GM12878 (cell line): ENCODE data around the gene NAALADL2.

Experiments used
- CHD2 ChIP-seq: IDR thresholded peaks from 2 replicates; pipeline ENCODE4 v1.6.1; 2011; ENCODE audit warnings: low read depth, low read length, improper control_type of control experiment, borderline replicate concordance
- CTCF ChIP-seq, 3 experiments: IDR thresholded peaks in 2 of 3; conservative IDR thresholded peaks in 1 of 3; 2 replicates each; pipeline ENCODE4 v1.5.1; 2011; ENCODE audit warnings: low read depth in 3 of 3, low read length in 3 of 3, mild to moderate bottlenecking in 3 of 3, control low read depth in 2 of 3, moderate library complexity in 2 of 3, inconsistent platforms in 1 of 3, mixed read lengths in 1 of 3; ENCODE audit not compliant: control insufficient read depth in 2 of 3, insufficient read depth in 1 of 3; ENCODE audit errors: extremely low read depth in 1 of 3
- ETV6 ChIP-seq, 2 experiments: fragments of 450-650 bp in 1 of 2; IDR thresholded peaks in 1 of 2; conservative IDR thresholded peaks in 1 of 2; 2 replicates each; pipeline ENCODE4 v1.6.1; 2014; ENCODE audit warnings: antibody characterized with exemption in 1 of 2, borderline replicate concordance in 1 of 2, low read depth in 1 of 2, mild to moderate bottlenecking in 1 of 2, moderate library complexity in 1 of 2
- GABPA ChIP-seq: IDR thresholded peaks from 2 replicates; pipeline ENCODE4 v1.6.1; 2014; ENCODE audit warnings: antibody characterized with exemption, low read depth, mild to moderate bottlenecking, inconsistent platforms
- MEF2A ChIP-seq: IDR thresholded peaks from 2 replicates; pipeline ENCODE4 v1.6.1; 2011; ENCODE audit warnings: low read depth, mild to moderate bottlenecking, low read length, moderate library complexity; ENCODE audit not compliant: insufficient read depth
- MTA3 ChIP-seq: IDR thresholded peaks from 2 replicates; pipeline ENCODE4 v1.6.1; 2012; ENCODE audit warnings: low read length, inconsistent platforms, borderline replicate concordance
- MXI1 ChIP-seq: fragments of 150-350 bp; IDR thresholded peaks from 2 replicates; pipeline ENCODE4 v1.6.1; 2011; ENCODE audit warnings: low read depth, mild to moderate bottlenecking, inconsistent platforms, low read length, improper control_type of control experiment
- MYC ChIP-seq: IDR thresholded peaks from 2 replicates; pipeline ENCODE4 v1.6.1; 2011; ENCODE audit warnings: mild to moderate bottlenecking, low read length, moderate library complexity, inconsistent platforms; ENCODE audit not compliant: insufficient read depth, insufficient replicate concordance, insufficient read length, severe bottlenecking
- POLR2AphosphoS2 ChIP-seq: IDR thresholded peaks from 2 replicates; pipeline ENCODE4 v1.6.1; 2011; ENCODE audit warnings: low read depth, mild to moderate bottlenecking, low read length, improper control_type of control experiment, moderate library complexity
- POLR2AphosphoS5 ChIP-seq: IDR thresholded peaks from 2 replicates; pipeline ENCODE4 v1.6.1; 2011; ENCODE audit warnings: mild to moderate bottlenecking, low read length, inconsistent platforms
- RFX5 ChIP-seq: IDR thresholded peaks from 2 replicates; pipeline ENCODE4 v1.6.1; 2011; ENCODE audit warnings: low read depth, low read length, improper control_type of control experiment
- ZNF274 ChIP-seq: IDR thresholded peaks from one replicate; pipeline ENCODE4 v1.8.0; 2011; ENCODE audit not compliant: insufficient read length, insufficient read depth
- TF ChIP-seq, protein P1 (sequence below): fragments of 450-650 bp; IDR thresholded peaks from 2 replicates; pipeline ENCODE4 v1.6.1; 2016; ENCODE audit warnings: mild to moderate bottlenecking, moderate library complexity, borderline replicate concordance

DNA sequence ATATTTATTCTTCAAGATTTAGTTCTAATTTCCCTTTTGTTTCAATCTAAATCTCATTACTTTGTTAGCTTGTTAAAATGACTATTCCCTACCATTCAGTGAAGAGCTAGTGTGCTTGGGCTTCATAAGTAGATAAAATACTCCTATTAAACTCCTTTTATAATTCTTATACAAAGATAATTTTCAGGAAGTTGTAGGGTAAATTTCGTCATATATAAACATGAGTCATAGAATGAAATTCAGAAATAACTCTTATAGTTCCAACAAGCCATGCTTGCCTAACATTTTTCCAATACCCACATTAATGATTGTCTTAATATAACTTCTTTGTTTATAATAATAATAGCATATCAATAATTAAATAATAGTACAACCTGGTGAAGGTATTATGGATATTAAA lies 407.3 kb downstream of the NAALADL2 start:
- TF ChIP-seq CHD2 (no peak), CTCF (IDR thresholded peaks at IDR 0.05 in 2 of 3, conservative IDR thresholded peaks at IDR 0.05 in 1 of 3; ENCODE audit: control insufficient read depth in 2 of 3, extremely low read depth in 1 of 3, insufficient read depth in 1 of 3, low read depth in 3 of 3, low read length in 3 of 3) (no peak), MYC (no peak), MEF2A (no peak), POLR2AphosphoS2 (no peak), RFX5 (no peak), ETV6 (conservative IDR thresholded peaks at IDR 0.05 in 1 of 2, IDR thresholded peaks at IDR 0.05 in 1 of 2; ENCODE audit: borderline replicate concordance in 1 of 2, low read depth in 1 of 2) (no peak), MXI1 (no peak), GABPA (no peak), POLR2AphosphoS5 (no peak), MTA3 (no peak), ZNF274 (no peak)
- TF ChIP-seq, protein P1, sequence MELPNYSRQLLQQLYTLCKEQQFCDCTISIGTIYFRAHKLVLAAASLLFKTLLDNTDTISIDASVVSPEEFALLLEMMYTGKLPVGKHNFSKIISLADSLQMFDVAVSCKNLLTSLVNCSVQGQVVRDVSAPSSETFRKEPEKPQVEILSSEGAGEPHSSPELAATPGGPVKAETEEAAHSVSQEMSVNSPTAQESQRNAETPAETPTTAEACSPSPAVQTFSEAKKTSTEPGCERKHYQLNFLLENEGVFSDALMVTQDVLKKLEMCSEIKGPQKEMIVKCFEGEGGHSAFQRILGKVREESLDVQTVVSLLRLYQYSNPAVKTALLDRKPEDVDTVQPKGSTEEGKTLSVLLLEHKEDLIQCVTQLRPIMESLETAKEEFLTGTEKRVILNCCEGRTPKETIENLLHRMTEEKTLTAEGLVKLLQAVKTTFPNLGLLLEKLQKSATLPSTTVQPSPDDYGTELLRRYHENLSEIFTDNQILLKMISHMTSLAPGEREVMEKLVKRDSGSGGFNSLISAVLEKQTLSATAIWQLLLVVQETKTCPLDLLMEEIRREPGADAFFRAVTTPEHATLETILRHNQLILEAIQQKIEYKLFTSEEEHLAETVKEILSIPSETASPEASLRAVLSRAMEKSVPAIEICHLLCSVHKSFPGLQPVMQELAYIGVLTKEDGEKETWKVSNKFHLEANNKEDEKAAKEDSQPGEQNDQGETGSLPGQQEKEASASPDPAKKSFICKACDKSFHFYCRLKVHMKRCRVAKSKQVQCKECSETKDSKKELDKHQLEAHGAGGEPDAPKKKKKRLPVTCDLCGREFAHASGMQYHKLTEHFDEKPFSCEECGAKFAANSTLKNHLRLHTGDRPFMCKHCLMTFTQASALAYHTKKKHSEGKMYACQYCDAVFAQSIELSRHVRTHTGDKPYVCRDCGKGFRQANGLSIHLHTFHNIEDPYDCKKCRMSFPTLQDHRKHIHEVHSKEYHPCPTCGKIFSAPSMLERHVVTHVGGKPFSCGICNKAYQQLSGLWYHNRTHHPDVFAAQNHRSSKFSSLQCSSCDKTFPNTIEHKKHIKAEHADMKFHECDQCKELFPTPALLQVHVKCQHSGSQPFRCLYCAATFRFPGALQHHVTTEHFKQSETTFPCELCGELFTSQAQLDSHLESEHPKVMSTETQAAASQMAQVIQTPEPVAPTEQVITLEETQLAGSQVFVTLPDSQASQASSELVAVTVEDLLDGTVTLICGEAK, result no peak
